GM23338 (cell line): ENCODE data around the gene KRT84.

Experiments used
- CREB1 ChIP-seq: fragments of 250-450 bp; sonication (Bioruptor Pico); IDR thresholded peaks from 2 replicates; pipeline ENCODE4 v1.5.0; 2020; ENCODE audit warnings: low read depth, mild to moderate bottlenecking, moderate library complexity
- EZH2 ChIP-seq: fragments of 200-600 bp; sonication (generic); IDR thresholded peaks from one replicate; pipeline ENCODE4 v1.8.0; 2017; ENCODE audit warnings: antibody characterized with exemption, mild to moderate bottlenecking, low read depth; ENCODE audit not compliant: unreplicated experiment
- EZH2phosphoT487 ChIP-seq: fragments of 200-600 bp; sonication (generic); IDR thresholded peaks from one replicate; pipeline ENCODE4 v1.8.1; 2018; ENCODE audit warnings: antibody characterized with exemption; ENCODE audit not compliant: unreplicated experiment
- JUNB ChIP-seq: IDR thresholded peaks from one replicate; pipeline ENCODE4 v1.6.1; 2016; ENCODE audit warnings: antibody characterized with exemption; ENCODE audit not compliant: unreplicated experiment
- NANOG ChIP-seq: IDR thresholded peaks from 2 replicates; pipeline ENCODE4 v1.6.1; 2016; ENCODE audit warnings: antibody characterized with exemption, borderline replicate concordance
- POLR2AphosphoS5 ChIP-seq: IDR thresholded peaks from 2 replicates; pipeline ENCODE4 v1.6.1; 2016; ENCODE audit warnings: antibody characterized with exemption, low read depth
- STAT1 ChIP-seq: IDR thresholded peaks from one replicate; pipeline ENCODE4 v1.6.1; 2016; ENCODE audit warnings: antibody characterized with exemption; ENCODE audit not compliant: unreplicated experiment
- ZNF331 ChIP-seq: fragments of 250-450 bp; sonication (Bioruptor Pico); IDR thresholded peaks from 2 replicates; pipeline ENCODE4 v1.5.0; 2020; ENCODE audit warnings: low read depth, mild to moderate bottlenecking, moderate library complexity
- TF ChIP-seq, protein P1 (sequence below), 2 experiments: fragments of 200-600 bp in 1 of 2; sonication (generic) in 1 of 2; conservative IDR thresholded peaks; 2 replicates each; pipeline versions ENCODE4 v1.5.1 to v1.6.1; 2016 to 2017; ENCODE audit warnings: antibody characterized with exemption in 2 of 2, low read depth in 2 of 2, mild to moderate bottlenecking in 2 of 2, moderate library complexity in 1 of 2
- TF ChIP-seq, protein P2 (sequence below): IDR thresholded peaks from one replicate; pipeline ENCODE4 v1.6.1; 2018; ENCODE audit warnings: antibody characterized with exemption; ENCODE audit not compliant: unreplicated experiment
- TF ChIP-seq, protein P3 (sequence below): IDR thresholded peaks from 2 replicates; pipeline ENCODE4 v1.6.1; 2016; ENCODE audit warnings: antibody characterized with exemption
- TF ChIP-seq, protein P4 (sequence below): fragments of 250-450 bp; sonication (Bioruptor Pico); IDR thresholded peaks from 2 replicates; pipeline ENCODE4 v1.5.0; 2020; ENCODE audit warnings: mild to moderate bottlenecking, moderate library complexity

DNA sequence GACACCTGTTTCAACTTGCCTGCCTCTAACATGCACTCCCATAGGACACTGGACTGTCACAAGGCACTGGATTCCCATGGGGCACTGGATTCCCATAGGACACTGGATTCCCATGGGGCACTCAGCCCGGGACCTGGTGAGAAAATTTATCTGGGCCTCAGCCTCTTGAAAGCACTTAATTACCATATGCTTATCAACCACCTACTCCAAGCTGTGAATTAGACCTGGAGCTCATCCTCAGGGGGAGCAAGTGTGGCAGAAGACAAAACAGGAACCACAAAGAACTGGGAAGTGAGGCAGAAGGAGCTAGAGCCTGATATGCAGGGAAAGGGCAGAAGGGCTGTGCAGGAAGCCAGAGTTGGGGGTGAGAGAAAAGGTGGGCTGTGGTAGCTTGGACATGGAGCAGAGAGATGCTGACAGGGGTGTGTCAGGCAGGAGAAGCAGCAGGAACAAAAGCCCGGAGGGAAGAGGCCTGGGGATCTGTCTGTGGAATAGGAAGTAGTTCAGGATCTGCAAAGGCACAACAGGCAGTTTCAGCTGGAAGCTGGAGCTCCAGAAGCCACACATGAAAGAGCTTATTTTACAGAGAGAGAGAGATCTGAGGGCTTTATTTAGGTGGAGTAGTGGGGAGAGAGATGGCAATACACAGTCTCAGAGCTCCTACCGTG, 17.6 kb upstream of the KRT84 start:
- TF ChIP-seq, protein P1, sequence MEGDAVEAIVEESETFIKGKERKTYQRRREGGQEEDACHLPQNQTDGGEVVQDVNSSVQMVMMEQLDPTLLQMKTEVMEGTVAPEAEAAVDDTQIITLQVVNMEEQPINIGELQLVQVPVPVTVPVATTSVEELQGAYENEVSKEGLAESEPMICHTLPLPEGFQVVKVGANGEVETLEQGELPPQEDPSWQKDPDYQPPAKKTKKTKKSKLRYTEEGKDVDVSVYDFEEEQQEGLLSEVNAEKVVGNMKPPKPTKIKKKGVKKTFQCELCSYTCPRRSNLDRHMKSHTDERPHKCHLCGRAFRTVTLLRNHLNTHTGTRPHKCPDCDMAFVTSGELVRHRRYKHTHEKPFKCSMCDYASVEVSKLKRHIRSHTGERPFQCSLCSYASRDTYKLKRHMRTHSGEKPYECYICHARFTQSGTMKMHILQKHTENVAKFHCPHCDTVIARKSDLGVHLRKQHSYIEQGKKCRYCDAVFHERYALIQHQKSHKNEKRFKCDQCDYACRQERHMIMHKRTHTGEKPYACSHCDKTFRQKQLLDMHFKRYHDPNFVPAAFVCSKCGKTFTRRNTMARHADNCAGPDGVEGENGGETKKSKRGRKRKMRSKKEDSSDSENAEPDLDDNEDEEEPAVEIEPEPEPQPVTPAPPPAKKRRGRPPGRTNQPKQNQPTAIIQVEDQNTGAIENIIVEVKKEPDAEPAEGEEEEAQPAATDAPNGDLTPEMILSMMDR (conservative IDR thresholded peaks at IDR 0.05; ENCODE audit: low read depth in 2 of 2), result no peak
- TF ChIP-seq EZH2 (no peak), POLR2AphosphoS5 (no peak), EZH2phosphoT487 (no peak), CREB1 (CRISPR knock-in tag) (no peak), JUNB (no peak), STAT1 (no peak), ZNF331 (CRISPR knock-in tag) (no peak), NANOG (no peak)
- TF ChIP-seq, protein P2, sequence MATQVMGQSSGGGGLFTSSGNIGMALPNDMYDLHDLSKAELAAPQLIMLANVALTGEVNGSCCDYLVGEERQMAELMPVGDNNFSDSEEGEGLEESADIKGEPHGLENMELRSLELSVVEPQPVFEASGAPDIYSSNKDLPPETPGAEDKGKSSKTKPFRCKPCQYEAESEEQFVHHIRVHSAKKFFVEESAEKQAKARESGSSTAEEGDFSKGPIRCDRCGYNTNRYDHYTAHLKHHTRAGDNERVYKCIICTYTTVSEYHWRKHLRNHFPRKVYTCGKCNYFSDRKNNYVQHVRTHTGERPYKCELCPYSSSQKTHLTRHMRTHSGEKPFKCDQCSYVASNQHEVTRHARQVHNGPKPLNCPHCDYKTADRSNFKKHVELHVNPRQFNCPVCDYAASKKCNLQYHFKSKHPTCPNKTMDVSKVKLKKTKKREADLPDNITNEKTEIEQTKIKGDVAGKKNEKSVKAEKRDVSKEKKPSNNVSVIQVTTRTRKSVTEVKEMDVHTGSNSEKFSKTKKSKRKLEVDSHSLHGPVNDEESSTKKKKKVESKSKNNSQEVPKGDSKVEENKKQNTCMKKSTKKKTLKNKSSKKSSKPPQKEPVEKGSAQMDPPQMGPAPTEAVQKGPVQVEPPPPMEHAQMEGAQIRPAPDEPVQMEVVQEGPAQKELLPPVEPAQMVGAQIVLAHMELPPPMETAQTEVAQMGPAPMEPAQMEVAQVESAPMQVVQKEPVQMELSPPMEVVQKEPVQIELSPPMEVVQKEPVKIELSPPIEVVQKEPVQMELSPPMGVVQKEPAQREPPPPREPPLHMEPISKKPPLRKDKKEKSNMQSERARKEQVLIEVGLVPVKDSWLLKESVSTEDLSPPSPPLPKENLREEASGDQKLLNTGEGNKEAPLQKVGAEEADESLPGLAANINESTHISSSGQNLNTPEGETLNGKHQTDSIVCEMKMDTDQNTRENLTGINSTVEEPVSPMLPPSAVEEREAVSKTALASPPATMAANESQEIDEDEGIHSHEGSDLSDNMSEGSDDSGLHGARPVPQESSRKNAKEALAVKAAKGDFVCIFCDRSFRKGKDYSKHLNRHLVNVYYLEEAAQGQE, result no peak
- TF ChIP-seq, protein P3, sequence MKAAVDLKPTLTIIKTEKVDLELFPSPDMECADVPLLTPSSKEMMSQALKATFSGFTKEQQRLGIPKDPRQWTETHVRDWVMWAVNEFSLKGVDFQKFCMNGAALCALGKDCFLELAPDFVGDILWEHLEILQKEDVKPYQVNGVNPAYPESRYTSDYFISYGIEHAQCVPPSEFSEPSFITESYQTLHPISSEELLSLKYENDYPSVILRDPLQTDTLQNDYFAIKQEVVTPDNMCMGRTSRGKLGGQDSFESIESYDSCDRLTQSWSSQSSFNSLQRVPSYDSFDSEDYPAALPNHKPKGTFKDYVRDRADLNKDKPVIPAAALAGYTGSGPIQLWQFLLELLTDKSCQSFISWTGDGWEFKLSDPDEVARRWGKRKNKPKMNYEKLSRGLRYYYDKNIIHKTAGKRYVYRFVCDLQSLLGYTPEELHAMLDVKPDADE, result no peak
- TF ChIP-seq, protein P4, sequence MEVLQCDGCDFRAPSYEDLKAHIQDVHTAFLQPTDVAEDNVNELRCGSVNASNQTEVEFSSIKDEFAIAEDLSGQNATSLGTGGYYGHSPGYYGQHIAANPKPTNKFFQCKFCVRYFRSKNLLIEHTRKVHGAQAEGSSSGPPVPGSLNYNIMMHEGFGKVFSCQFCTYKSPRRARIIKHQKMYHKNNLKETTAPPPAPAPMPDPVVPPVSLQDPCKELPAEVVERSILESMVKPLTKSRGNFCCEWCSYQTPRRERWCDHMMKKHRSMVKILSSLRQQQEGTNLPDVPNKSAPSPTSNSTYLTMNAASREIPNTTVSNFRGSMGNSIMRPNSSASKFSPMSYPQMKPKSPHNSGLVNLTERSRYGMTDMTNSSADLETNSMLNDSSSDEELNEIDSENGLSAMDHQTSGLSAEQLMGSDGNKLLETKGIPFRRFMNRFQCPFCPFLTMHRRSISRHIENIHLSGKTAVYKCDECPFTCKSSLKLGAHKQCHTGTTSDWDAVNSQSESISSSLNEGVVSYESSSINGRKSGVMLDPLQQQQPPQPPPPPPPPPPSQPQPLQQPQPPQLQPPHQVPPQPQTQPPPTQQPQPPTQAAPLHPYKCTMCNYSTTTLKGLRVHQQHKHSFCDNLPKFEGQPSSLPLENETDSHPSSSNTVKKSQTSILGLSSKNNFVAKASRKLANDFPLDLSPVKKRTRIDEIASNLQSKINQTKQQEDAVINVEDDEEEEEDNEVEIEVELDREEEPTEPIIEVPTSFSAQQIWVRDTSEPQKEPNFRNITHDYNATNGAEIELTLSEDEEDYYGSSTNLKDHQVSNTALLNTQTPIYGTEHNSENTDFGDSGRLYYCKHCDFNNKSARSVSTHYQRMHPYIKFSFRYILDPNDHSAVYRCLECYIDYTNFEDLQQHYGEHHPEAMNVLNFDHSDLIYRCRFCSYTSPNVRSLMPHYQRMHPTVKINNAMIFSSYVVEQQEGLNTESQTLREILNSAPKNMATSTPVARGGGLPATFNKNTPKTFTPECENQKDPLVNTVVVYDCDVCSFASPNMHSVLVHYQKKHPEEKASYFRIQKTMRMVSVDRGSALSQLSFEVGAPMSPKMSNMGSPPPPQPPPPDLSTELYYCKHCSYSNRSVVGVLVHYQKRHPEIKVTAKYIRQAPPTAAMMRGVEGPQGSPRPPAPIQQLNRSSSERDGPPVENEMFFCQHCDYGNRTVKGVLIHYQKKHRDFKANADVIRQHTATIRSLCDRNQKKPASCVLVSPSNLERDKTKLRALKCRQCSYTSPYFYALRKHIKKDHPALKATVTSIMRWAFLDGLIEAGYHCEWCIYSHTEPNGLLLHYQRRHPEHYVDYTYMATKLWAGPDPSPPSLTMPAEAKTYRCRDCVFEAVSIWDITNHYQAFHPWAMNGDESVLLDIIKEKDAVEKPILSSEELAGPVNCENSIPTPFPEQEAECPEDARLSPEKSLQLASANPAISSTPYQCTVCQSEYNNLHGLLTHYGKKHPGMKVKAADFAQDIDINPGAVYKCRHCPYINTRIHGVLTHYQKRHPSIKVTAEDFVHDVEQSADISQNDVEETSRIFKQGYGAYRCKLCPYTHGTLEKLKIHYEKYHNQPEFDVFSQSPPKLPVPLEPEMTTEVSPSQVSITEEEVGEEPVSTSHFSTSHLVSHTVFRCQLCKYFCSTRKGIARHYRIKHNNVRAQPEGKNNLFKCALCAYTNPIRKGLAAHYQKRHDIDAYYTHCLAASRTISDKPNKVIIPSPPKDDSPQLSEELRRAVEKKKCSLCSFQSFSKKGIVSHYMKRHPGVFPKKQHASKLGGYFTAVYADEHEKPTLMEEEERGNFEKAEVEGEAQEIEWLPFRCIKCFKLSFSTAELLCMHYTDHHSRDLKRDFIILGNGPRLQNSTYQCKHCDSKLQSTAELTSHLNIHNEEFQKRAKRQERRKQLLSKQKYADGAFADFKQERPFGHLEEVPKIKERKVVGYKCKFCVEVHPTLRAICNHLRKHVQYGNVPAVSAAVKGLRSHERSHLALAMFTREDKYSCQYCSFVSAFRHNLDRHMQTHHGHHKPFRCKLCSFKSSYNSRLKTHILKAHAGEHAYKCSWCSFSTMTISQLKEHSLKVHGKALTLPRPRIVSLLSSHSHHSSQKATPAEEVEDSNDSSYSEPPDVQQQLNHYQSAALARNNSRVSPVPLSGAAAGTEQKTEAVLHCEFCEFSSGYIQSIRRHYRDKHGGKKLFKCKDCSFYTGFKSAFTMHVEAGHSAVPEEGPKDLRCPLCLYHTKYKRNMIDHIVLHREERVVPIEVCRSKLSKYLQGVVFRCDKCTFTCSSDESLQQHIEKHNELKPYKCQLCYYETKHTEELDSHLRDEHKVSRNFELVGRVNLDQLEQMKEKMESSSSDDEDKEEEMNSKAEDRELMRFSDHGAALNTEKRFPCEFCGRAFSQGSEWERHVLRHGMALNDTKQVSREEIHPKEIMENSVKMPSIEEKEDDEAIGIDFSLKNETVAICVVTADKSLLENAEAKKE (CRISPR knock-in tag), result no peak
